ENCODE results near the gene HELZ.

Gene HELZ

GRCh38 chr17:67078292-67078691 lies 166.7 kb downstream of the HELZ start:
- no peak for DNase-seq (ENCODE audit: low read depth)

DNA sequence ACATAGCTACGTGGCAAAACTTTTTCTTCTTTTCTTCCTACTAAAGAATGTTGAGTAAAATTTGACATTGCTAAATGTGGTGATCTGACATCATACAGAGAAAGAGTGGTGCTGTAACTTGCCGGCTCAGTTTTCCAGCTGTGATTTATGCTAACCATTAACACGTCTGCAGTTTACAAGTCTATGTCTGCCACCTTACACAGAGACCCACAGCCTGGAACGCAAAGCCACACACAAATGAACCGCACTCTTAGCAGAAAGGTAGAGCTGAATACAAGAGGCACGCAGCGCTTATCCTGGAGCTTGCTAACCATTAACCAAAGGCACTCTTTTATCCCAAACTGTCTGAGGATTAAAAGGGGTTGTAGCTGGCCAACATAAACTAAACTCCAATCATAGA lies 168.7 kb downstream of the HELZ start:
- DNase-seq (ENCODE audit: low read depth), result no peak

- DNase-seq (ENCODE audit: low read depth), result no peak
These were observed 170.2 kb downstream of the HELZ start for GRCh38 chr17:67074781-67075180.

- DNase-seq (ENCODE audit: low read depth), result no peak
These were observed 172.1 kb downstream of the HELZ start for GRCh38 chr17:67072885-67073284.

DNA sequence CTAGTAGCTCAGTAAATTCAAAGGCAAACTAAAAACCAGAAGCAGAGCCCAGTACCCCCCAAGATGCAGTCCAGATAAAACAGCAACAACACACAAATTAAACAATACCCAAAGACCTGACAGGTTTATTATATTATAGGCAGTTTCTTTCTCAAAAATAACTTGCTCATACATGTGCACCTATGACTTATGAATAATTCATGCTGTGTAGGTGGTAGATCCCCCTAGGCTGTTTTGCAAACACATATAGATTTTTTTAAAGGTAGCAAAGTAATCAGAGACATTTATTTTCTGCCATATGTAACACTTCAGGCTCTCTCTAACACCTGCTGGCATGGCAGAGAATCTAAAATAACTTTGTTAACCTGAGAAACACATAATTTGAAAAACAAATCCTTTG lies 173.4 kb downstream of the HELZ start:
- DNase-seq (ENCODE audit: low read depth), result no peak

DNA sequence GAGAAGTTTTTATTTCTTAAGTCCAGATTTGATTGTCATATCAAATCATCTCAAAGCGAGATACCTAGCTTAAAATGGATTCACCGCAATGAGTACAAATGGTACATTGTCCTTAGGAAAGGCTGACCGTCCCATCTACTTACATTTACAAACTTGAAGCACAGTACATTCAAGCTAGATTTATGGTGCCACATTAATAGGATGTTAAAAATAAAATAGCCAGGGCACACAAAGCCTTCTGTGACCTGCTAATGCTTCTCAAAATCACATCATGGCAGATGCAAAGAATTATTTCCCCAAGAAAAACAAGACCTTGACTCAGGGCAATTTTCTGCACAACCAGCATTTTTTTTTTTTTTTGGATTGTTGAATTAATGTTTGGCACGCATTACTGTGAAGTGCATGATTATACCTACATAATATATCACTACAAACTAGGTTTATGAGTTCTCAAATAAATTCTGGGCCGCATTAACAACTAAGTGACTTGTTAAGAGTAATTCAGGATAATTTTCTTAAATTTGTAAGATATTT lies 175.3 kb downstream of the HELZ start:
- DNase-seq (ENCODE audit: low read depth), result no peak

DNA sequence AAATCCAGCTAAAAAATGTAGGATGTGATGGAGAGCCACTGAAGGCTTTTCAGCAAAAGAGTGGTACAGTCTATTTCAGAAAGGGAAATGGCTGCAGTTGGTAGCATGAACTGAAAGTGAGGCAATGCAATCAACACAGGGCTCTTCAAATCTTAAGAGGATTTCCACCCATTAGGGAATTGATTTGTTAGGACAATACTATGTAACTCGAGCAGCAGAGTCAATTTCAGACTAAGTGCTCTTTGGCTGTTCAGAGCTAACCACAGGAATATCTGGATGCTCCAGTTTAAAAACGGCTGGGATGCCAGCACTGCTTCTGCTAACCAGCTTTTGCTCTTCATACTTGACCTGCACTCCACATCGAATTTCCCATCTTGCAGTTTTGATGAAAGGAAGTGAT lies 176.0 kb downstream of the HELZ start:
- no peak for DNase-seq (ENCODE audit: low read depth)

DNA sequence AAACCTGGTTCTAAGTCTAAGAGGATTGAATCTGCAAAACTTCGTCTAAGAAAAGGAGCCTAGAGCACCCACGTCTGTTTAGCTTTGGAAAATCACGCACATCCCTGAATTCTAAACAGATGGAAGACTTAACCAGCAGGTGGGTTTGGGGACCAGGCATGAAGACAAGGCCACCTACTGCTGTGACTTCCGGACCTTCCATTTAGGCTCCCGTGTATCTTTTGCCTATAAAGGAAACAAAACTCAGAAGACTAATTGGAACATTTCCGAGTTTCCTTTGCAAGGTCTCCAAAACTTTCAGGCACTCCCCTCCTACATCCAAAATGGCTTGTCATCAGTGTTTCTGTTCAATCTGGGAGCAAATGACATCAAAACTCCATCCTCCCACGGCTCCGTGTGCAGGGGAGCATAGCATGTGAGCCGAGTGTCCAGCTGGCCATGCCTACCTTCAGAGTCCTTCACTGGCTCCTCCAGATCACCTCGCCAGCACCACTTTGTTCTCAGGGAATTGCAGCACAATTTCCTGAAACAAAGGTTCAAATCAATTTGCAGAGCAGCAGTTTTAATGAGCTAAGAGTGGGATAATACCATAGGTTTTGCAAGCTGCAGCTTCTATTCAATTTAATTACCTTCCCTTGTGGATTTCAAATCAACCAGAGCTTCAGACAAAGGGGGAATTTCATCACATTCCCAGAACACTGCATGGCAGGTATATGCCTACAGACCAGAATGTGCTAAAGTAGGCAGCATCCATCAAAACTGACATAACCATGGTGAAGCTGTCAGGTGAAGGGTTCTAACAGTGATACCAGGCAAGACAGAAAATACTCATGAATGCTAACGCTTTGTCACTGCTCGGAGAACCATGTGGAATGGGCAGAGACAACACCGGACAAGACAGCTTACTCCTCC lies 177.2 kb downstream of the HELZ start:
- DNase-seq (ENCODE audit: low read depth), result no peak

DNA sequence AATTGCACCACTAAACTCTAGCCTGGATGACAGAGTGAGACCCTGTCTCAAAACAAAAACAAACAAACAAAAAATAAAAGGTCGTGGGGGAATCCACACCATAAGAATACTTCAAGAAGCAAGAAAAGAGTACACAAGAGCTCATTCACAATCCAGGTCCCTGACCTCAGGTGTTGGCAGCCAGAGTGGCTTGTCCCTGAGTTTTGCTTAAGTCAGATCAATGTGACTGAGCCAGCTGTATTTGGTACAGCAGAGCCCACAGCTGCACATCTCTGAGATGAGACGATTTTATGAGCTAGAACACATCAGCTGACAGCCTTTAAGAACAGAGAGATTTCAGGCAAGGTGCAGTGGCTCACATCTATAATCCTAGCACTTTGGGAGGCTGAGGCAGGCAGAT lies 178.3 kb downstream of the HELZ start:
- DNase-seq (ENCODE audit: low read depth), result no peak

- no peak for DNase-seq (ENCODE audit: low read depth)
These were observed 181.9 kb downstream of the HELZ start for GRCh38 chr17:67063141-67063540.

GRCh38 chr17:67059372-67059771 lies 185.6 kb downstream of the HELZ start:
- no peak for DNase-seq (ENCODE audit: low read depth)

- DNase-seq (ENCODE audit: low read depth), result no peak
These were observed 187.0 kb downstream of the HELZ start for GRCh38 chr17:67058036-67058435.

DNA sequence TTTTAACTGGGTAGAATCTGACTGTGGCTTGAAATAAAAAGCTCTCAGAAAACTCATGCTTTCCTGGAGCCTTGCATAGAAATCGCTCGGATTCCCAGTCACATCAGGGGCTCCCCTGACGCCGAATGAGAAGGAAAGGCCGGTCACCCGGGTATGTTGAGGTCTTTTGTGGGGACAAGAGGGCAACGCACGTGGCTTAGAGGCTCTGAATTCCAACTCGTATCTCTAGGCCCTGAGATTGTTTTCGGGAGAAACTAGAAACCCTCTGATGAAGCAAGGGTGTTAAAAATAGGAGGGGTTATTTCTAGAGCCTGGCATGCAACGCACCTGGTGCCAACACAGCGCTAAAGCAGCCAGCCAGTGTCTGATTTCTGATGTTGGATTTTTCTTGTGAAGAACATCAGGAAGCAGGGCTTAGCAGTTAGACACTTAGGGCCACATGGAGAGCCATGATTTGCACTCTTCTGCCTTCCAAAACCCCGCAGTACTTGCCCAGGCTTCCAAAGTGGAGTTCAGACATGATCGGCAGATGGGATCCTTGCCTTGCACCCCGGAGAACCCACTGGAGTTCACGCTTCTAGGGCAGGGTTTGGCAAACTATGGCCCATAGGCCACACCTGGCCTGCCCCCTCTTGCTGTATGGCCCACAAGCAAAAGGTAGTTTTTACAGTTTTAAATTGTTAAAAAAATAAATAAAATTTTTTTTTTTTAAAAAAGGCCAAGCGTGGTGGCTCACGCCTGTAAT lies 188.1 kb downstream of the HELZ start:
- DNase-seq (ENCODE audit: low read depth), result no peak

DNA sequence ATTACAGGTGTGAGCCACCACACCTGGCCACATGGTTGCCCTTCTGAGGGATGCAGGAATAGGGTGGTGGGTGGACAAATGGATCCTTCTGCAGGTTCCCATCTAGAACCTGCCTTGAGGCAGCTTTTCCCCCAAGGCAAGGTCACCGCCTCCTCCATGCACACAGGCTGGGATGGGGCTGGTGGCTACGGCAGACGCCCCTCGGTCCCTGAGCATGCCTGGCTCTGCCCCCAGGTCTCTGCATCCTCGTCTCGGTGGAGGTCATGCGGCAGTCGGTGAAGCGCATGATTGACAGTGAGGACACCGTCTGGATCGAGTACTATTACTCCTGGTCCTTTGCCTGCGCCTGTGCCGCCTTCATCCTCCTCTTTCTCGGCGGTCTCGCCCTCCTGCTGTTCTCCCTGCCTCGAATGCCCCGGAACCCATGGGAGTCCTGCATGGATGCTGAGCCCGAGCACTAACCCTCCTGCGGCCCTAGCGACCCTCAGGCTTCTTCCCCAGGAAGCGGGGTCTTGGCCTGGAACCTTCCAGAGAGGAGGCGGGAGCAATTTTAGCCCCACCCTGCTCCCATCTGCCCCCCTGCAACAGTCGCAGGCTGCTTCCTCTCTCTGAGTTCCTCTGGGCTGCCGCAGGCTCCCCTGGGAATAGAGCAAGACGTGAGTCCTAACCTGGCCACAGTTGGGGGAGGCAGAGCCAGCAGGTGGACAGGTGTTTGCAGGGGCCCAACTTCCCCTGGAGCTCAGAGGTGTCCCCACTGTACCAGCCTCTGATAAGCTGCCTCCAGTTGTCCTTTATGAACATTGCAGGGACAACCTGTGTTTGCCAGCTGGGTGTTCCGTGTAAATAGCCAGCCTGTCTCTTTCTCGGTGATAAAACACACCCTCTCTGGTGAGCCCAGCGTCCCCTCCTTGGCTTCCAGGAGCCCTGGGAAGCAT lies 188.9 kb downstream of the HELZ start:
- DNase-seq (ENCODE audit: low read depth), result no peak

DNA sequence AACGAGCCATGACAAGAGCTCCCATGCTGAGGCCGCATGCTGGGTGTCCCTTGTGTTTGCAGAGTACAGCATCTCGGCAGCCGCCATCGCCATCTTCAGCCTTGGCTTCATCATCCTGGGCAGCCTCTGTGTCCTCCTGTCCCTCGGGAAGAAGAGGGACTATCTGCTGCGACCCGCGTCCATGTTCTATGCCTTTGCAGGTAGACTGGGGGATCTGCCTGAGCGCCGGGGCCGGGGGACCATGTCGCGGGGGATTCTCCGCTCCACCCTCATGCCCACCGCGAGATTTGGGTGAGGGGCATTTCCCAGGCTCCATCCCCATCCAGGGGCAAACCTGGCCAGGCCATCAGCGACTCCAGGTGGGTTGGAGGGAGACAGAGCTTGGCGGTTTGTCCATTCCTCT lies 190.0 kb downstream of the HELZ start:
- no peak for DNase-seq (ENCODE audit: low read depth)

DNA sequence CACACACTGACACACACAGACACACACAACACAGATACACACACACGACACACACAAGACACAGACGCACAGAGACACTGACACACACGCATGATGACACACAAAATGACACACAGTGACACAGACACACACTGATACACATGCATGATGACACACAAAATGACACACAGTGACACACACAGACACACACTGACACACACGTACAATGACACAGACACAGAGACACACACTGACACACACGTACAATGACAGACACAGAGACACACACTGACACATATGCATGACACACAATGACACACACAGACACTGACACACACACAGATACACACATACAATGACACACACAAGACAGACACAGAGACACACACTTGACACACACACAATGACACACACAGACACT lies 190.4 kb downstream of the HELZ start:
- no peak for DNase-seq (ENCODE audit: low read depth)

GRCh38 chr17:67054011-67054591 lies 190.9 kb downstream of the HELZ start:
- no peak for DNase-seq (ENCODE audit: low read depth)

DNA sequence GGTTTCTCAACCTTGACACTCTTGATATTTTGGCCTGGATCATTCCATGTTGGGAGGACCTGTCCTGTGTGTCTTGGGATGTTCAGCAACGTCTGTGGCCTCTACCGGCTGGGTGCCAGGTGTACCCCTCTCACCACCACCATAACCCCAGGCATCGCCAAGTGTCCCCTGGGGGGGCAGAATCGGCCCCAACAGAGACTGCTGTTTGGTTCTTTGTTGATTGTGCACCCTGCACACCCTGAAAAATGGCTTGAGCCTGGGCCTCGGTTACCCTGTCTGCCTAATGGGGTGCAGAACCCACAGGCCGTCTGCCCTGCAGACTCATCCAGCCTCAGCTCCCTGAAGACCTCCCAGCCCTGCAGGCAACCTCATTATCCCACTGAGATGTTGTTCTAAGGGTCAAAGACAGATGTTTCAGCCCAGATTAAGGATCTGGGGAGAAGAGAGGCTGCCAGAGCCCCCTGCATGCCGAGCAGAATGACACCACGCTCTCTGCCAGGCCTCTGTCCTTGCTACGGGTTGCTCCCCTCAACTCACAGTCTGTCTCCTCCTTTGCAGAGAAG lies 191.5 kb downstream of the HELZ start:
- DNase-seq (ENCODE audit: low read depth), result no peak

- no peak for DNase-seq (ENCODE audit: low read depth)
These were observed 192.1 kb downstream of the HELZ start for GRCh38 chr17:67052720-67053437.

DNA sequence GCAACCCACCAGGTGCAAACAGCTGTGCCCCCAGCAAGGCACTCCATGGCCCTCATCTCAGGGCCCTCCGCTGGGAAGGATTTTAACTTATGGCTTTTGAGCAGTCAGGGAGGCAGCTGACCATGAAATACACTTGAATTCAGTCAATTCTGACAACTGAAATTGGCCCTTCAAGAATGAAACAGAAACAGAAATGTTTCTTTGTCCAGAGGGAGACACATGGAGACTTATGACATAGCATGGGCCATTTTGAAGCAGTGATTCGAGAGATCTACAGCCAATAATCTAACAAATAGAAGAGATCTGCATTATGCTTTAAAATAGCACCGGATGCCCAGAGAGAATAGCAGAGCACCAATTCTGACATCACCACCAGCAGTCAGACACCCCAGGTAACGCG lies 193.2 kb downstream of the HELZ start:
- no peak for DNase-seq (ENCODE audit: low read depth)

DNA sequence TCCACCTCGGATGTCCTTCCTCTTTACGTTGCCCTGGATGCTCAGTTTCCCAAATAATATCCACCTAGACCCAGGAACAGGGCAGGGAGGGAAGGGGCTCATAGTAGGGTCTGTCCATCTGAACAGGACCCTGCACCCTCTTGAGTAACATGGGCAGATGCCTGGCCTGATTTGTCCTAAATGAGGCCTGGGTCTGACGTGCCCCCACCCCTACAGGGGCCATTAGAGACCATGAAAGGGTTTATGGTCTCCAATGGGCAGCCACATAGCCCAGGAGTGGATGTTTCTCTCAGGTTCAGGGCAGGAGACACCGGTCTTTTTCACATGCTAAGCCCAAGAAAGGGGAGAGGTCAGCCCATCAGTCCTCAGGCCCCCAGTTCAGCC lies 193.8 kb downstream of the HELZ start:
- DNase-seq (ENCODE audit: low read depth), result no peak

All from GM04504 (cell line).